ENCODE data around the gene RRAD.
"Not testable (repeated sequence)": the region's sequence is repeated elsewhere in the genome, so short reads cannot be mapped to it uniquely, and the experiment has no call there.

RRAD gene, protein sequence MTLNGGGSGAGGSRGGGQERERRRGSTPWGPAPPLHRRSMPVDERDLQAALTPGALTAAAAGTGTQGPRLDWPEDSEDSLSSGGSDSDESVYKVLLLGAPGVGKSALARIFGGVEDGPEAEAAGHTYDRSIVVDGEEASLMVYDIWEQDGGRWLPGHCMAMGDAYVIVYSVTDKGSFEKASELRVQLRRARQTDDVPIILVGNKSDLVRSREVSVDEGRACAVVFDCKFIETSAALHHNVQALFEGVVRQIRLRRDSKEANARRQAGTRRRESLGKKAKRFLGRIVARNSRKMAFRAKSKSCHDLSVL

DNA sequence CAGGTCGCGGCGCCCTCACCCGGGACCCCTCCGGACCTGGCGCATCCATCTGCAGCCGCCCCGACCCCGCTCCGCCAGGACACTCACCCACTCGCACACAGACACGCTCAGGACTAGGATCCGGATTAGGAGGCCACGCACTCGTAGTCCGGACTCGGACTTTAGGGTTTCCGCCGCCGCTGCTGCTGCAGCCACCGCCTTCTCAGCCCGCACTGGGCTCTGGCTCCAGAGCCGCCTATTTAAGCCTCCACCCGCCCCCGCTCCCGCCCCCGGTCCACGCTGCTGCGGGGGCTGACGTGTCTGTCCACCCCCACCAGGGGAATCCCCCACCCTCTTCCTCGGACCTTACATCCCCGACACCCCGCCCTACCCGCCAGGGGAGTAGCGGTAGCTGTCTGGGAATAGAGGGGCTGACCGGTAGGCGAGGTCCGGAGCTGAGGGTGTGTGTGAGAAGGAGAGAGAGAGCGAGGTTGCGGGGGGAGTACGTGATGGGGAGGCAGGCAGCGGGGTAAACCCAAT is at the start of gene RRAD:
RRAD (minus strand) TSS at position 214 of the 519 bp plus-strand sequence. CDS start 356 bp downstream, outside the sequence.
- no peak for DNase-seq

DNA sequence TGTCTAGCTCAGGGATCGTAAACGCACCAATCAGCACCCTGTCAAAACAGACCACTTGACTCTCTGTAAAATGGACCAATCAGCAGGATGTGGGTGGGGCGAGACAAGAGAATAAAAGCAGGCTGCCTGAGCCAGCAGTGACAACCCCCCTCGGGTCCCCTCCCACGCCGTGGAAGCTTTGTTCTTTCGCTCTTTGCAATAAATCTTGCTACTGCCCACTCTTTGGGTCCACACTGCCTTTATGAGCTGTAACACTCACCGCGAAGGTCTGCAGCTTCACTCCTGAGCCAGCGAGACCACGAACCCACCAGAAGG is 49.6 kb upstream of the RRAD start:
- DNase-seq, result not testable (repeated sequence)

DNA sequence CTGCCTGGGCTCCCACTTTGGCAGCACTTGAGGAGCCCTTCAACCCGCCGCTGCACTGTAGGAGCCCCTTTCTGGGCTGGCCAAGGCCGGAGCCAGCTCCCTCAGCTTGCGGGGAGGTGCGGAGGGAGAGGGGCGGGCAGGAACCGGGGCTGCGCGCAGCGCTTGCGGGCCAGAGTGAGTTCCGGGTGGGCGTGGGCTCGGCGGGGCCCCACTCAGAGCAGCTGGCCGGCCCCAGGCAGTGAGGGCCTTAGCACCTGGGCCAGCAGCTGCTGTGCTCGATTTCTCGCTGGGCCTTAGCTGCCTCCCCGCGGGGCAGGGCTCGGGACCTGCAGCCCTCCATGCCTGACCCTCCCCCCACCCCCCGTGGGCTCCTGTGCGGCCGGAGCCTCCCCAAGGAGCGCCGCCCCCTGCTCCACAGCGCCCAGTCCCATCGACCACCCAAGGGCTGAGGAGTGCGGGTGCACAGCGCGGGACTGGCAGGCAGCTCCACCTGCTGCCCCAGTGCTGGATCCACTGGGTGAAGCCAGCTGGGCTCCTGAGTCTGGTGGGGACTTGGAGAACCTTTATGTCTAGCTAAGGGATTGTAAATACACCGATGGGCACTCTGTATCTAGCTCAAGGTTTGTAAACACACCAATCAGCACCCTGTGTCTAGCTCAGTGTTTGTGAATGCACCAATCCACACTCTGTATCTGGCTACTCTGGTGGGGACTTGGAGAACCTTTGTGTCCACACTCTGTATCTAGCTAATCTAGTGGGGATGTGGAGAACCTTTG is 49.0 kb upstream of the RRAD start:
- DNase-seq, result not testable (repeated sequence)

DNA sequence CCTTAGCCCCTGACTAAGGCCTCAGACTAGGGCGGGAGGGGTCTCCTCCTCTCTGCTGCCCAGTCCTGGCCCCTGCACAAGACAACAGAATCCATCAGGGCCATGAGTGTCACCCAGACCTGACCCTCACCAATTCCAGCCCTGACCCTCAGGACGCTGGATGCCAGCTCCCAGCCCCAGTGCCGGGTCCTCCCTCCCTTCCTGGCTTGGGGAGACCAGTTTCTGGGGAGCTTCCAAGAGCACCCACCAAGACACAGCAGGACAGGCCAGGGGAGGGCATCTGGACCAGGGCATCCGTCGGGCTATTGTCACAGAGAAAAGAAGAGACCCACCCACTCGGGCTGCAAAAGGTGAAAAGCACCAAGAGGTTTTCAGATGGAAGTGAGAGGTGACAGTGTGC is 48.4 kb upstream of the RRAD start:
- no peak for DNase-seq

DNA sequence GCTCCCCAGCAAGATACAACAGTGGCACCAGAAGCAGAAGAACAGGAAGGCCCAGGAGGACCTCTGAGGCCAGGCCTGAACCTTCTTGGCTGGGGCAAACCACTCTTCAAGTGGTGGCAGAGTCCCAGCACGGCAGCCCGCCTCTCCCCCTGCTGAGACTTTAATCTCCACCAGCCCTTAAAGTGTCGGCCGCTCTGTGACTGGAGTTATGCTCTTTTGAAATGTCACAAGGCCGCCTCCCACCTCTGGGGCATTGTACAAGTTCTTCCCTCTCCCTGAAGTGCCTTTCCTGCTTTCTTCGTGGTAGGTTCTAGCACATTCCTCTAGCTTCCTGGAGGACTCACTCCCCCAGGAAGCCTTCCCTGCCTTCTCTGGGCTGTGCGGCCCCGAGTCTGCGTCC is 47.6 kb upstream of the RRAD start:
- DNase-seq, result no peak

DNA sequence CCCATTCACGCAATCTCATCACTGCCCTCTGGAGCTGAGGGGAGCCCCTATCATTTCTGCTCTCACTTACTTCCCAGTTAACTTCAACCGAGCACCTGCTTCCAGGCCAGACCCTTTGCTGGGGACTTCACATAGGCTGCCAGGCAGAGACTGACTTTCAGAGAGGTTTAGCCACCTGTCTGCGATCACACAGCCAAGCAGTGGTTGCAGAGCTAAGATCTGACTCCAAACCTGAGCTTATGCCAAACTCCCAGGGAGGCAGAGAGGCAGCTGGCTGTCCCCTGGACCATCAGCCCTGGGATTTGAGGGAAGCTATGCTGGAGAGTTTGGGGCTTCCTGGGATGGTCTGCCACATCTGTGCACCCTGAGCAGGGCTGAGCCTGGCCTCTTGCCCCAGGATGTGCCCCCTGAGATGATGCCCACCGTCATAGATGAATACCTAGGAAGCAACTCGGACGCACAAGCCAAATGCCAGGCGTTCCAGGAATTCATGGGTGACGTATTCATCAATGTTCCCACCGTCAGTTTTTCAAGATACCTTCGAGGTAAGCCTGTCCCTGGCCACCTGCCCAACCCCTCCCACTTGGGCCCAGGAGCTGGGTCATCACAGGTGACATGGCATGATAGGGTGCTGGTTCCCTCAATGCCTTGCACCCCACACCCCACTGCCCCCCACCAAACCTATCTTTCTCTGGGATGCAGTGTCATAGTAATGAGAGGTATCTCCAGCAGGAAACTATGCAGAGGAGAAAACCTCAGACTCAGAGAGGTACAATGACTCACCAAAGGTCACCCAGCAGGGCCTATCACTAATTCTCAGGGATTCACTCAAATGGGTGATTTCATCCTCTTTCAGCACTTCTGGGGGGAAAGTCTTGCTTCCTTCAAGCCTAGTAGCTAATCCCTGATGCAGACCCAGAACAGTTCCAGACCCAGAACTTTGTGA is 45.7 kb upstream of the RRAD start:
- no peak for DNase-seq

DNA sequence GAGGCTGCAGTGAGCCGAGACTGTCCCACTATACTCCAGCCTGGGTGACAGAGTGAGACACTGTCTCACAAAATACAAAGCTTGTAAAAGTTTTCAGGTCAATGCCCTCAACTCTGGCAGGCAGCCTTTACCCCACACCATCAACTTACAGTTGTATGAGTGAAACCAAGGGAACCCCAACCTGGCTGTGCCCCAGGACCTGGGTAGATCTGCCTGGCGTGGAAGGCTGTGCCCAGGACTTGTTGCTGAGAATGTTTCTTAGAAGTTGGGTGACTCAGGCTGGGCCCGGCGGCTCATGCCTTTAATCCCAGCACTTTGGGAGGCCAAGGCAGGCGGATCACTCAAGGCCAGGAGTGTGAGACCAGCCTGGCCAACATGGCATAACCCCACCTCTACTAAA is 43.5 kb upstream of the RRAD start:
- DNase-seq, result no peak

DNA sequence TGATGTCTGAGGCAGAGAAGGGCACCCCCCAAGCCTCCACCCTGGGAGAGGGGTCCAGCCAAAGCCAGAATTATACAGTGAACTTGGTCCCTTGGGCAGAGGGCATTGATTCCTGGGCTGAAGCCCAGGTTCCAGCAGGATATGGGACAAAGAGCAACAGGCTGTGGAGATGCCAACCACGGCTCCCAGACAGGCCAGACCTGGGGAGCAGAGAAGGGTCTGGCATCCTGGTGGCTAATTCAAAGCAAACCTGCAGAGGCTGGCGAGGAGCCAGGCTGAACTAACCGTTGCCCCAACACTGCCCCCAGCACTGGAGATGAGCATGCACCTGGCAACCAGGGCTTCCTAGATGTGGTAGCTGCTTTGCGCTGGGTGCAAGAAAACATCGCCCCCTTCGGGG is 38.7 kb upstream of the RRAD start:
- DNase-seq, result no peak

DNA sequence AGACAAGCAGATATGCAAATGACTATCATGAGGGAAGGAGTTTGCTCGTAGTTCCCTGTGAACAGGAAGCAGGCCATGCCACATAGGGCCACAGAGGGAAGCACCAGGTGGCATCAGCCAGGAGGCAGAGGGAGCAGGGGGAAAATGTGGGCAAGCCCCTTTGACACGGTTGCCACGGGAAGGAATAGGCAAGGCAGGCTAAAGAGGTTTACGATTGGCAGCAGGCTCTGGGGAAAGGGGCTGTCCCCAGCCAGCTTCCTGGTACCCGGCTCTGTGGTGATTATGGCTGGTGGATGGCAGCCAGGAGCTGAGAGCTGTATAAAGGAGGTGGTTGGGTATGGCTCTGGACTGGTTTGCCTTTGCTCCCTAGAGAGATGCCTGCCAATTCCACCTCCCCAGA is 36.6 kb upstream of the RRAD start:
- DNase-seq, result no peak

DNA sequence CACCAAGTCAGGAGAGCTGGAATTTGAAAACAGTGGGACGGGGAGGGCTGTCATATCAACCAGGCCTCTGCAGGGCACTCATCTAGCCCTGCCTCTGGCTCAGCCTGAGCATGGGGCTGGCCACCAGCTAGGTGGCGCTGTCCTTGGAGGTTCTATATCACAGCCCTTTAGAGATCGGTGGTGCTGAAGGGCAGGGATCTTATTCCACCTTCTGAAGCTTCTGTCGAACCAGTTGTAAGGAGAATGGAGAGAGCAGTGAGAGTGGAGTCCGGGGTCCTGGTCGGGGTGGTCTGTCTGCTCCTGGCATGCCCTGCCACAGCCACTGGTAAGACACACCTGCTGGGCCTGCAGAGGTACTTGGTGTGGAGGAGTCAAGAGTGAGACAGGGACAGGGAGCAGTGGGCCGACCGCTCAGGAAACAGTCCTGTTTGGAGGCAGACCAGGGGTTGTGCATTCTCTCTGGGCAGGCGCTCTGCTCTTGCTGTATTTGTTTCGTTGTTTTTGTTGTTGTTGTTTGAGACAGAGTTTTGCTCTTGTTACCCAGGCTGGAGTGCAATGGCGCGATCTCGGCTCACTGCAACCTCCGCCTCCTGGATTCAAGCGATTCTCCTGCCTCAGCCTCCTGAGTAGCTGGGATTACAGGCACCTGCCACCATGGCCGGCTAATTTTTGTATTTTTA is 35.9 kb upstream of the RRAD start, which contains the start of gene CES3:
CES3 (plus strand) TSS at position 202 of the 680 bp plus-strand sequence; CDS start at position 244, 42 bp downstream.
- DNase-seq, result no peak

DNA sequence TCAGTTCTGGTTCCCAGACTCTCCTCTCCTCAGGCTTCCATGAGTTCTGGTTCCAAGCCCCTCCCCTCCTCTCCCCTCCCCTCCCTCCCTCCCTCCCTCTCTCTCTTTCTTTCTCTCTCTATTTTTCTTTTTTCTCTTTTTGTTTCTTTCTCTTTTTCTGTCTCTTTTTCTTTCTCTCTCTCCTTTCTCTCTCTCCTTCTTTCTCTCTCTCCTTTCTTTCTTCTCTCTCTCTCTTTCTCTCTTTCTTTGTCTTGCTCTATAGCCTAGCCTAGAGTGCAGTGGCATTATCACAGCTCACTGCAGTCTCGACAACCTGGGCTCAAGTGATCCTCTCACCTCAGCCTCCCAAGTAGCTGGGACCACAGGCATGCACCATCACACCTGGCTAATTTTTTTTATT is 34.9 kb upstream of the RRAD start:
- no peak for DNase-seq

DNA sequence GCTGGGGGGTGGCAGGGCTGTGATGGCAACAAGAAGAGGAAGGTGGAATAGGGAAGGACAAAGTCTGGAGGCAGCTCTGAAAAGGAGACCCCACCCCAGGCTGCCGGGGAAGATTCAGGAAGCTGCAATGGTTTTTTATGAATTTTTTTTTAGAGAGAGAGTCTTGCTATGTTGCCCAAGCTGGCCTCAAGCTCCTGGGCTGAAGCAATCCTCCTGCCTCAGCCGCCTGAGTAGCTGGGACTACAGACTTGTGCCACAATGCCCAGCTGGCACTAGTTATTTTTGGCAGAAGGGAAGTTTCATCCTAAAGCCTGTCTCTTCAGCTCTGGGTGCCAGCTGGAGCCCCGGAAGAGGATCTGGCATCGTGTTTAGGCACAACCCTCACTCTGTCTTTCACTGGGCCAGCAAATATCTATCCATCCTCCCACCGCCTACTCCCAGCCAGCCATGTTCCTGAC is 34.4 kb upstream of the RRAD start:
- DNase-seq, result no peak

DNA sequence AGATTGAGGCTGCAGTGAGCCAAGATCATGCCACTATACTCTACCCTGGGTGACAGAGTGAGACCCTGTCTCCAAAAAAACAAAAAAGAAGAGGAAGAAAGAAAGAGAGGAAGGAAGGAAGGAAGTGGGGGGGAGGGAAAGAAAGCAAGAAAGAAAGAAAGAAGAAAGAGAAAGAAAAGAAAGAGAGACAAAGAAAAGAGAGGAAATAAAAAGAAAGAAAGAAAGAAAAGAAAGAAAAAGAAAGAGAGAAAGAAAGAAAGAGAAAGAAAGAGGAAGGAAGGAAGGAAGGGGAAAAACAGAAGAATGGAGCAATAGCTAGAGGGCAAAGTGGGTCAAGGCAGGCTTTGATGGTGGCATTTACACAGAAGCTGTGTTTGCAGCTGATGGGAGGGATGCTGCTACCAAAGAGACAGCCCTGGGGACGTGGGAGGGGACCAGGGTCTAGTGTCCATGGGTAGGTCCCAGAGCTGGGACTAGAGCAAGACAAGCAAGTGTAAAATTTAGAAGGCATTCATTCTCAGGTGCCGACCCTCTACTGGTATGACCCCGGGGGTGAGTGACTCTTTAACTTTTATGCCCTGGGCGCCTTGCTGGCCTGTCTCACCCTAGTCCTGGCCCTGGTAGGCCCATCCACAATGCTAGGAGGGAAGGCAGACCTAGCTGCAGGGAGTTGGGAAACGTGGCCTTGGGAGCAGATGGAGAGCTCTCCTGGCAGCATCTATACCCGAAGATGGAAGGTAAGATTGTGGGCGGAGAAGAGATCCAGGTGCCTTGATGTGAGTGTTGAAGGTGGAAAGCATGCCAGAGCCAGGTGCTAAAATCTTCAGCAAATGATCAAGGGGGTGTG is 33.7 kb upstream of the RRAD start:
- no peak for DNase-seq

DNA sequence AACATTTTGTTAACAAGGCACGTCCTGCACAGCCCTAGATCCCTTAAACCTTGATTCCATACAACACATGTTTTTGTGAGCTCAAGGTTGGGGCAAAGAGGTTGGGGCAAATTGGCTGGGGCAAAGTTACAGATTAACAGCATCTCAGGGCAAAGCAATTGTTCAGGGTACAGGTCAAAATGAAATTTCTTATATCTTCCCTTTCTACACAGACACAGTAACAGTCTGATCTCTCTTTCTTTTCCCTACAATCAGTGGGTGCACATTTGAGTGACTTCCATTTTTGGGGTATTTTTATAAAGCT is 30.8 kb upstream of the RRAD start:
- DNase-seq, result not testable (repeated sequence)

DNA sequence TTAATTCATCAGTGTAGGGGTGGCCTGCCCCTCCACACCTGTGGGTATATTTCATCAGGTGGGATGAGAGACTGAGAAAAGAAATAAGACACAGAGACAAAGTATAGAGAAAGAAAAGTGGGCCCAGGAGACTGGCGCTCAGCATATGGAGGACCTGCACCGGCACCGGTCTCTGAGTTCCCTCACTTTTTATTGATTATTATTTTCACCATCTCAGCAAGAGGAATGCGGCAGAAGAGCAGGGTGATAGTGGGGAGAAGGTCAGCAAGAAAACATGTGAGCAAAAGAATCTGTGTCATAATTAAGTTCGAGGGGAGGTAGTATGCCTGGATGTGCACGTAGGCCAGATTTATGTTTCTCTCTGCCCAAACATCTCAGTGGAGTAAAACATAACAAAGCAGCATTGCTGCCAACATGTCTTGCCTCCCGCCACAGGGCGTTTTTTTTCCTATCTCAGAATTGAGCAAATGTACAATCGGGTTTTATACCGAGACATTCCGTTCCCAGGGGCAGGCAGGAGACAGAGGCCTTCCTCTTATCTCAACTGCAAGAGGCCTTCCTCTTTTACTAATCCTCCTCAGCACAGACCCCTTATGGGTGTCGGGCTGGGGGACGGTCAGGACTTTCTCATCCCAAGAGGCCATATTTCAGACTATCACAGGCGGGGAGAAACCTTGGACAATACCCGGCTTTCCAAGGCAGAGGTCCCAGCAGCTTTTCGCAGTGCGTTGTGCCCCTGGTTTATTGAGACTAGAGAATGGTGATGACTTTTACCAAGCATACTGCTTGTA is 30.2 kb upstream of the RRAD start:
- DNase-seq, result not testable (repeated sequence)

DNA sequence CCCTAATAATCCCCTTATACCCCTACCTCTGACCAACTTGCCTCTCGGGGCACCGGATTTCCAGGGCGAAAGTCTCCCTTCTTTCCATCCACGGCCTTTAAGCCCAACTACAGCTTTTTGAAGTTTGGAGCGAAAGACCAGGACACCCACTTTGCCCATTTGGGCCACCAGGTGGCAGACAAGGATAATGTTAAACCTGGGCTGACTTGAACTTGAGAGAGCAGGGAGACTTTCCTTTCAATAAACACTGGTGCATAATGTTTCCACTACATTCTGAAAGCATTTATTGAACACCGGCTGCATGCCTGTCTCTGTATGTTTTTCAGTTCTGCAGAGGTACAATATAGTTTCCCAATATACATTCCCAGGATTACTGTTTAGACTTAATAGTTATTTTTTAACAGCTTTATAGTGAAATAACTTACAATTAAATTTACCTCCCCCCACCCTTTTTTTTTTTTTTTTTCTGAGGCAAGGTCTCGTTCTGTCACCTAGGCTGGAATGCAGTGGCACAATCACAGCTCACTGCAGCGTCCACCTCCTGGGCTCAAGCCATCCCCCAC is 28.8 kb upstream of the RRAD start:
- DNase-seq, result no peak

DNA sequence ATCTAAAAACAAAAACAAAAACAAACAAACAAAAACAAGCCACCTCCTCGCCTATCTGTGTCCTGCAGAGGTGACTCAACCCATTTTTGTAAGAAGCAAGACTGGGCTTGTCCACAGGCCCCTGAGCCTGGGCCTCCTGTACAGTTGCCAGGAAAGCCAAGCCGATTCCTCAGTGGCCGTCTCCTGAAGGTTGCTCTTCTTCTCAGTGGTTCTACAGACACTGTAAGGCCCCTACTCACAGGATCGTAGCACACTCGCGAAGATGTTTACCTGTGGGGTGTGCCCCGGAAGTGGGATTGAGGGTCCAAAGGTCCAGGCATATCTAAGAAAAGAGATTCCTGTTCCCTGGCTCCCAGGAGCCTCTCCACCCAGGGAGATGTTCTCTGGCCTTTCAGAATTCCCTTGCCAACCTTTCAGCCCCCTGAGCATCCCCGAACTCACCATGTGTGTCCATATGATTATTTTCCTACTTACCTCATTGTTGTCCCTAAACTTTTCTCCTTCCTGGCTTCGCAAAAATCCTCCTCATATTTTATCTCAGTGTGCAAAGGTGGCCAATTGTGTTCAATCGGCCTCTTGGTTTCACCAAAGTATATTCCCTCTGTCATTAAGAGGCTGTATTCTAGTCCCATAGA is 28.2 kb upstream of the RRAD start:
- no peak for DNase-seq

DNA sequence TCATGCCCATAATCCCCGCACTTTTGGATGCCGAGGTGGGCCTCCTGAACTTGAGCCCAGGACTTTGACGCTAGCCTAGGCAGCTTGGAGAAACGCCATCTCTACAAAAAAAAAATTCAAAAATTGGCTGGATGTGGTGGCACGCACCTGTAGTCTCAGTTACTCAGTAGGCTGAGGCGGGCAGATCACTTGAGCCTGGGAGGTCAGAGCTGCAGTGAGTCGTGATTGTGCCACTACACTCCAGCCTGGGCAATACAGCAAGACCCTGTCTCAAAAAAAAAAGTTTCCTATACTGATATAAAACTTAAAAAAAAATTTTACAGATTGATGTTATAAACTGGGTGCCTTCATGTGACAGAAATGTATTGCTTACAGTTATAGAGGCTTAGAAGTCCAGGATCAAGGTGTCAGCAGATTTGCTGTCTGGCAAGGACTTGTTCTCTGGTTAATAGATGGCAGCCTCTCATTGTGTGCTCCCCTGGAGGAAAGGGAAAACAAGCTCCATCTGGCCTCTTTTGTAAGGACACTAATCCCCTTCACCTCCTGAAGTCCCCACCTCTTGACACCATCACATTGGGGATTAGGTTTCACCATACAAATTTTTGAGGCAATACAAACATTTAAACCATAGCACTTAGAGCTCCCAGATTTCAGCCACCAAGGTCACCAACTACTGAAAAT is 27.2 kb upstream of the RRAD start:
- DNase-seq, result no peak

Measured in SIG-M5 (cell line).